Trophoblast cell (in vitro differentiated cells and primary cell): Measurements from ENCODE around the gene C1RL.

Experiments
- DNase-seq, 2 donors: peaks; one replicate each; pipeline ENCODE4 v3.0.0-alpha.2; 2016
- H2AFZ ChIP-seq: 2 replicates; pipeline ENCODE4 v1.6.1; 2013; ENCODE audit warnings: low read length, moderate library complexity, mild to moderate bottlenecking; ENCODE audit not compliant: insufficient read depth, poor library complexity
- H2AK5ac ChIP-seq: 2 replicates; pipeline ENCODE4 v1.6.1; 2013; ENCODE audit warnings: mild to moderate bottlenecking, low read length
- H2BK120ac ChIP-seq: 2 replicates; pipeline ENCODE4 v1.6.1; 2013; ENCODE audit warnings: low read length, mild to moderate bottlenecking, moderate library complexity; ENCODE audit not compliant: insufficient read depth, poor library complexity
- H2BK12ac ChIP-seq: 2 replicates; pipeline ENCODE4 v1.6.1; 2013; ENCODE audit warnings: mild to moderate bottlenecking, low read length, moderate library complexity
- H2BK5ac ChIP-seq: 2 replicates; pipeline ENCODE4 v1.6.1; 2013; ENCODE audit warnings: low read length, low read depth, moderate library complexity, mild to moderate bottlenecking; ENCODE audit not compliant: poor library complexity
- H3K14ac ChIP-seq: 2 replicates; pipeline ENCODE4 v1.6.1; 2013; ENCODE audit warnings: mild to moderate bottlenecking, low read length
- H3K18ac ChIP-seq: 2 replicates; pipeline ENCODE4 v1.6.1; 2013; ENCODE audit warnings: mild to moderate bottlenecking, low read length
- H3K23ac ChIP-seq: 2 replicates; pipeline ENCODE4 v1.6.1; 2013; ENCODE audit warnings: low read length
- H3K27ac ChIP-seq: 2 replicates; pipeline ENCODE4 v1.5.1; 2013; ENCODE audit warnings: low read depth, mild to moderate bottlenecking, inconsistent platforms, low read length, moderate library complexity
- H3K27me3 ChIP-seq: 2 replicates; pipeline ENCODE4 v1.6.1; 2013; ENCODE audit warnings: inconsistent platforms, mild to moderate bottlenecking, low read length, moderate library complexity; ENCODE audit not compliant: insufficient read depth
- H3K36me3 ChIP-seq, 2 experiments: 1 replicate in 1 of 2; 2 replicates in 1 of 2; pipeline ENCODE4 v1.6.1; 2013; ENCODE audit warnings: low read length in 2 of 2, mild to moderate bottlenecking in 2 of 2, moderate library complexity in 1 of 2; ENCODE audit not compliant: insufficient read depth in 2 of 2, control insufficient read depth in 1 of 2
- H3K4ac ChIP-seq: 2 replicates; pipeline ENCODE4 v1.6.1; 2013; ENCODE audit warnings: low read depth, mild to moderate bottlenecking, low read length, moderate library complexity
- H3K4me1 ChIP-seq, 2 experiments: 1 replicate in 1 of 2; 2 replicates in 1 of 2; pipeline ENCODE4 v1.6.1; 2013; ENCODE audit warnings: low read length in 2 of 2, mild to moderate bottlenecking in 2 of 2, moderate library complexity in 1 of 2; ENCODE audit not compliant: insufficient read depth in 2 of 2, control insufficient read depth in 1 of 2
- H3K4me2 ChIP-seq: 2 replicates; pipeline ENCODE4 v1.6.1; 2013; ENCODE audit warnings: inconsistent platforms, mild to moderate bottlenecking, low read length, moderate library complexity
- H3K4me3 ChIP-seq: 2 replicates; pipeline ENCODE4 v1.5.1; 2013; ENCODE audit warnings: mild to moderate bottlenecking, low read depth, low read length, inconsistent platforms
- H3K79me1 ChIP-seq: one replicate; pipeline ENCODE4 v1.6.1; 2013; ENCODE audit warnings: low read length
- H3K79me2 ChIP-seq: 2 replicates; pipeline ENCODE4 v1.6.1; 2013; ENCODE audit warnings: low read length, mild to moderate bottlenecking; ENCODE audit not compliant: control insufficient read depth, insufficient read depth, poor library complexity
- H3K9ac ChIP-seq: 2 replicates; pipeline ENCODE4 v1.6.1; 2013; ENCODE audit warnings: mild to moderate bottlenecking, low read length
- H3K9me3 ChIP-seq: 2 replicates; pipeline ENCODE4 v1.6.1; 2013; ENCODE audit warnings: low read depth, mild to moderate bottlenecking, control low read depth, inconsistent platforms, low read length; ENCODE audit not compliant: insufficient read depth
- H4K12ac ChIP-seq: 2 replicates; pipeline ENCODE4 v1.6.1; 2013; ENCODE audit warnings: low read depth, mild to moderate bottlenecking, low read length, moderate library complexity
- H4K8ac ChIP-seq: 2 replicates; pipeline ENCODE4 v1.6.1; 2013; ENCODE audit warnings: low read depth, mild to moderate bottlenecking, low read length, moderate library complexity
- H4K91ac ChIP-seq: one replicate; pipeline ENCODE4 v1.6.1; 2013; ENCODE audit warnings: low read depth, mild to moderate bottlenecking, low read length, moderate library complexity
- WGBS: extraction: QIAGEN DNeasy Blood & Tissue Kit; methylation state at CpG from one replicate; pipeline ENCODE4 v1.1.7; 2013; ENCODE audit warnings: missing lambda C conversion rate; ENCODE audit not compliant: insufficient read length, insufficient coverage; ENCODE audit errors: extremely low coverage; 5-methylcytosine and 5-hydroxymethylcytosine counted together

The C1RL gene

DNA sequence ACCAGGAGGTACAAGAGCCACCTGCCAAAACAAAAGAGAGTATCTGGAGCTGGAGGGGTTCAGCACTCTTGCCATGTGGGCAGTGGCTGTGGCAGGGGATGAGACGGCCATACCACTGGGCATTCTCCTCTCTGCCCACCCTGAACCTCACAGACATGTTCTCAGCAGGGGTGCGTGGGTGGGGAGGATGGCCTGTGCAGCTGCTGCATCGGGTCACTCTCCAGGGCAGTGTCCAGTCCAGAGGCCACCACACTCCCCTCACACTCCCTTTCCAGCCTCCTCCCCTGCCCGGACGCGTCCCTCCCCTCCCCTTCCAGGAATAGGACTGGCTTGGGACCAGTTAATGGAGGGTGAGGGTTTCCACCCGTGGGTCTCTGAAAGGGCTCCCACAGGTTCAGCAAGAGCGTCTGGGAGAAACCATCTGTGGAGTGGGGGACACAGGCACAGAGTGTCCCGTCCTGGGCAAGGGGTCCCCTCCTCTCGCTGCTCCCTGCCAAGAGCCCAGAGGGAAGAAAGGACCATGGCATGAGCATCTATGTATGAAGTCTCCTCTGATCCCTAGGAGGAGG, 17.3 kb downstream of the C1RL start:
- no peak overlapping the region for H3K4me3 ChIP-seq
- no peak for DNase-seq
- no CpG with 5 or more reads among the region's 10 CpGs for WGBS
- no peak overlapping the region for H4K8ac ChIP-seq
- H3K79me2 ChIP-seq = no peaks in the 10 kb centered on the region
- no peak overlapping the region for H2BK5ac ChIP-seq
- H3K4ac ChIP-seq = no peak overlapping the region
- no peak overlapping the region for H2BK12ac ChIP-seq
- H3K36me3 ChIP-seq = no peaks in the 10 kb centered on the region
- no peaks in the 10 kb centered on the region for H3K4me1 ChIP-seq
- H3K27ac ChIP-seq = no peak overlapping the region
- H3K23ac ChIP-seq = no peak overlapping the region
- H3K27me3 ChIP-seq = no peaks in the 10 kb centered on the region
- no peaks in the 10 kb centered on the region for H3K79me1 ChIP-seq
- no peak overlapping the region for H3K4me2 ChIP-seq
- H2BK120ac ChIP-seq = no peak overlapping the region
- no peaks in the 10 kb centered on the region for H3K9me3 ChIP-seq
- H3K14ac ChIP-seq = no peak overlapping the region
- H2AK5ac ChIP-seq = no peak overlapping the region
- no peak overlapping the region for H3K9ac ChIP-seq
- no peak overlapping the region for H4K91ac ChIP-seq
- H2AFZ ChIP-seq = no peak overlapping the region
- no peak overlapping the region for H4K12ac ChIP-seq
- no peak overlapping the region for H3K18ac ChIP-seq

DNA sequence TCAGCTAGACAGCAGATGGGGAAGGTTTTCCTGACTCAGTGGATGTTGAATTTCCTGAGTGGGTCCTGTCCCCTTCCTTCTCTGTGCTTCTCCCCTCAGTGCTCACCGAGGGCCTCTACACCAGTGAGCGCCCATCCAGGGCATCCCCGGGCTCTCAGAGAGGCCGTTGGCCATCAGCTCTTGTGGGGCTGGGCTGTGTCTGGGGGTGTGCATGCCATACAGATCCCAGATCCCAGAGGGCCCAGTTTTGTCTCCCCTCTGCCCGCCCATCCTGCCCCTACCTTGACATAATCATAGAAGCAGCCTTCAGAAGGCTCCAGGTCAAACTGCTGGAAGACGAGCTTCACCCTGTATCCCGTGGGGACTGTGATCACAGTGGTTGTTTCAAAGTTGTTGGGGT, 17.8 kb downstream of the C1RL start:
- Histone ChIP-seq H3K27ac (no peak overlapping the region), H3K4ac (no peak overlapping the region), H4K12ac (no peak overlapping the region), H3K4me2 (no peak overlapping the region), H3K9me3 (no peaks in the 10 kb centered on the region), H3K4me1 (no peaks in the 10 kb centered on the region), H2BK12ac (no peak overlapping the region), H2AK5ac (no peak overlapping the region), H2AFZ (no peak overlapping the region), H3K36me3 (no peaks in the 10 kb centered on the region), H3K14ac (no peak overlapping the region), H3K79me2 (no peaks in the 10 kb centered on the region), H3K27me3 (no peaks in the 10 kb centered on the region), H4K91ac (no peak overlapping the region), H3K9ac (no peak overlapping the region), H3K79me1 (no peaks in the 10 kb centered on the region), H2BK120ac (no peak overlapping the region), H2BK5ac (no peak overlapping the region), H3K23ac (no peak overlapping the region), H3K4me3 (no peak overlapping the region), H4K8ac (no peak overlapping the region), H3K18ac (no peak overlapping the region)
- DNase-seq = no peak
- no CpG with 5 or more reads among the region's 7 CpGs for WGBS

DNA sequence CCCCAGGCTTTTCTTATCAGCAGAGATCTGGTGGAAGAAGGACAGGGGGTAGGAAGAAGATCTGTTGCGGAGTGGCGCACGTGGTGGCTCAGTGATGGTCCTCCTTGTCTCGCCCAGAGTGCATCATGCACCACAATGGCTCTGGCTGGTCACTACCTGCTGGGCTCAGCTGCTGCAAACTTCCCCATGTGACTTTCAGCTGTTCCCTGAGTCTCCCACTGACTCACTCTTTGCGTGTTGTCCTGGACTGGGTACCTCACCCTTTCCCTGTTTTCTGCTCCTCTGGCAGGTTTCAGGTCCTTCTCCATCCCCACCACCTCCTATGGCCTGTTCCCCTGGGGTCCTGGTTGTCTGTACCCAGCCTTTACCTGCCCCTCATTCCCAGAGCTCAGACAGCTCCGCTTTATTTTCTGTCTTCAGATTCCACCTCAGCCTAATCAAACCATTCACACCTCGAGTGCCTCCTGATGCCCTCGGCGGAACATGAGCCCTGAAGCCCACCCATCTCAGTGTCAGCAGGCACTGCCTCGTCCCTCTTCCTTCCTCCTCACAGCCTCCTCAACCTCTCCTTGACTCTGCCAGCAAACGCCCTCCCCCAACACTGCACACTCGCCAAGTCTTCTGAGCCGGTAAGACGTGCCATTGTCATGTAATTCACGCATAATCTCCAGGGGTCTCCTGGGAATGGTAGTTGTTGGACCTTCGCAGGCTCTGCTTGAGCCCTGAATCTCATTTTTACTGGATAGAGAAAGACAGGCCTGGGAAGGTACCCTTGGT, 18.6 kb downstream of the C1RL start:
- H3K23ac ChIP-seq = no peak overlapping the region
- no peak overlapping the region for H3K9ac ChIP-seq
- H2BK5ac ChIP-seq = no peak overlapping the region
- DNase-seq = no peak
- H3K27ac ChIP-seq = no peak overlapping the region
- no peak overlapping the region for H3K4me2 ChIP-seq
- no peaks in the 10 kb centered on the region for H3K4me1 ChIP-seq
- H3K27me3 ChIP-seq = no peaks in the 10 kb centered on the region
- no peaks in the 10 kb centered on the region for H3K36me3 ChIP-seq
- no peak overlapping the region for H4K91ac ChIP-seq
- H3K18ac ChIP-seq = no peak overlapping the region
- H2BK12ac ChIP-seq = no peak overlapping the region
- no peak overlapping the region for H3K4ac ChIP-seq
- no peak overlapping the region for H2AFZ ChIP-seq
- H2AK5ac ChIP-seq = no peak overlapping the region
- no peak overlapping the region for H4K8ac ChIP-seq
- no CpG with 5 or more reads among the region's 16 CpGs for WGBS
- no peaks in the 10 kb centered on the region for H3K9me3 ChIP-seq
- H2BK120ac ChIP-seq = no peak overlapping the region
- H4K12ac ChIP-seq = no peak overlapping the region
- H3K79me2 ChIP-seq = no peaks in the 10 kb centered on the region
- H3K79me1 ChIP-seq = no peaks in the 10 kb centered on the region
- H3K14ac ChIP-seq = no peak overlapping the region
- peak overlapping the region; percentile 36 for H3K4me3 ChIP-seq

DNA sequence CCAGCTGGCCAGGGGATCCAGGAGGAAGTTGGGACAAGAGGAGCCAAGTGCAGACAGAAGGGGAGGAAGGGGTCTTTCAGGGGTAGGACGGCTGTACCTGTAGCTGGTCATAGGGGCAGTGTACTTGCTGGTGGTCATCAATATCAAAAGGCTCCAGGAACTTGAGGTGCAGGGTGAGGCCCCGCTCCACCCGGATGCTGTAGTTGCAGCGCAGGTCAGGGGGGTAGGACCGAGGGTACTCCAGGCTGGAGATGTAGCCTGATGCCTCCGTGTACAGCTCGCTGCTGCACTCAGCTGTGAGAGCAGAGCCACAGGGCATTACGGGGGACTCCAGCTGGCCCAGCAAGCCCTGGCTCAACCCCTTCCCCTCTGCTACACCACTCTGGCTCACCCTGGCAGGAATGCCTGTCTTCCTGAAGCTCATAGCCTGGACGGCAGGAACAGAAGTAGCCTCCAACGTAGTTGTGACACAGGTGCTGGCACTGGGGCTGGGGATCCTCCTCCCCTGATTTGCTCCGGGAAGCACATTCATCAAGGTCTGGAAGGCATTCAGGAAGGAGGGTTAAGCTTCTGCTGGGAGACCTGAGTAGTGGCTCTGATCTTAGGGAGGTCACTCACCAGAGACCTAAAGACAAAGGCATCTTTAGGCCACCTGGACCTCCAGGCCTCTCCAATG, 19.7 kb downstream of the C1RL start:
- no peaks in the 10 kb centered on the region for H3K79me2 ChIP-seq
- no peak overlapping the region for H4K12ac ChIP-seq
- H3K9ac ChIP-seq = no peak overlapping the region
- no peak overlapping the region for H3K14ac ChIP-seq
- no CpG with 5 or more reads among the region's 11 CpGs for WGBS
- H2AK5ac ChIP-seq = no peak overlapping the region
- no peaks in the 10 kb centered on the region for H3K79me1 ChIP-seq
- H3K4me2 ChIP-seq = no peak overlapping the region
- no peak for DNase-seq
- H3K27me3 ChIP-seq = no peaks in the 10 kb centered on the region
- H2BK5ac ChIP-seq = no peak overlapping the region
- H4K8ac ChIP-seq = no peak overlapping the region
- H3K36me3 ChIP-seq = no peaks in the 10 kb centered on the region
- no peak overlapping the region for H2BK12ac ChIP-seq
- no peak overlapping the region for H3K18ac ChIP-seq
- H3K4ac ChIP-seq = no peak overlapping the region
- H2BK120ac ChIP-seq = no peak overlapping the region
- no peak overlapping the region for H4K91ac ChIP-seq
- H3K23ac ChIP-seq = no peak overlapping the region
- no peaks in the 10 kb centered on the region for H3K4me1 ChIP-seq
- no peak overlapping the region for H2AFZ ChIP-seq
- H3K4me3 ChIP-seq = no peak overlapping the region
- no peak overlapping the region for H3K27ac ChIP-seq
- no peaks in the 10 kb centered on the region for H3K9me3 ChIP-seq
